Sigmoid colon (tissue), 7 donors: ENCODE data around the gene SMAD6. TPM values are rescaled to one million over a fixed set of nuclear protein-coding genes. Genes with fewer than 3 reads are reported as not detected.
A peak's percentile ranks its signal among the peaks of the same experiment; 100 is the strongest.

Source experiments
- DNase-seq: peaks from one replicate; pipeline ENCODE4 v3.0.0-alpha.2; 2019
- H3K27ac ChIP-seq, 4 donors: fragments of 200-600 bp; sonication (generic); one replicate each; pipeline ENCODE4 v1.5.1; 2016 to 2019; ENCODE audit warnings: mild to moderate bottlenecking in 1 of 4
- H3K27me3 ChIP-seq, 3 donors: fragments of 200-600 bp; sonication (generic); one replicate each; pipeline ENCODE4 v1.5.1; 2019; ENCODE audit warnings: mild to moderate bottlenecking in 1 of 3
- H3K36me3 ChIP-seq, 4 donors: fragments of 200-600 bp; sonication (generic); one replicate each; pipeline ENCODE4 v1.5.1; 2016 to 2019
- H3K4me1 ChIP-seq, 4 donors: fragments of 200-600 bp; sonication (generic); one replicate each; pipeline ENCODE4 v1.5.1; 2017 to 2019
- H3K4me3 ChIP-seq, 4 donors: fragments of 200-600 bp; sonication (generic); one replicate each; pipeline ENCODE4 v1.5.1; 2017 to 2019; ENCODE audit warnings: mild to moderate bottlenecking in 2 of 4, moderate library complexity in 1 of 4
- H3K9me3 ChIP-seq, 4 donors: fragments of 200-600 bp in 3 of 4; sonication (generic) in 3 of 4; one replicate each; pipeline versions ENCODE4 v1.5.1 to v1.6.1; 2013 to 2019
- CTCF ChIP-seq, 4 experiments: fragments of 450-650 bp in 3 of 4; fragments of 200-600 bp in 1 of 4; IDR thresholded peaks; one replicate each; pipeline ENCODE4 v1.5.1; 2016 to 2019; ENCODE audit warnings: antibody characterized with exemption in 4 of 4, mild to moderate bottlenecking in 3 of 4, moderate library complexity in 2 of 4
- EP300 ChIP-seq, 4 donors: sonication (generic); formaldehyde crosslinking; IDR thresholded peaks; one replicate each; pipeline ENCODE4 v1.6.1; 2017; ENCODE audit warnings: antibody characterized with exemption in 4 of 4
- POLR2A ChIP-seq, 2 donors: fragments of 450-650 bp; IDR thresholded peaks; one replicate each; pipeline ENCODE4 v1.6.1; 2016; ENCODE audit warnings: antibody characterized with exemption in 2 of 2, mild to moderate bottlenecking in 2 of 2, moderate library complexity in 2 of 2
- POLR2AphosphoS5 ChIP-seq, 4 donors: sonication (generic); formaldehyde crosslinking; IDR thresholded peaks; one replicate each; pipeline ENCODE4 v1.6.1; 2017; ENCODE audit warnings: antibody characterized with exemption in 4 of 4
- WGBS, 2 donors: extraction: QIAGEN DNeasy Blood & Tissue Kit; methylation state at CpG; one replicate each; pipeline ENCODE4 v1.1.7; 2013; 5-methylcytosine and 5-hydroxymethylcytosine counted together
- intact Hi-C: fragments of 100-400 bp; cut with DNase I; formaldehyde crosslinking; loops from one replicate; pipeline ENCODE4 v1.15.1; 2023
- polyA plus RNA-seq, 3 donors: library from polyadenylated mRNA; stranded (reverse); fragments of 200-250 nt; gene quantifications; one replicate each; pipeline ENCODE4 v1.2.3, GENCODE V29; 2013
- total RNA-seq, 4 donors: library from RNA; depleted of rRNA; stranded (reverse); fragments of >200 nt; gene quantifications; one replicate each; pipeline ENCODE4 v1.1.0, GENCODE V29; 2016
- donor health status: healthy with polysubstance abuse.
- donor health status: Bipolar disorder and iron deficiency.
- donor health status: healthy.

SMAD6 gene
- total and polyA plus RNA-seq, 7 donors: 1.8 to 9.2 (median 5.7) TPM

DNA sequence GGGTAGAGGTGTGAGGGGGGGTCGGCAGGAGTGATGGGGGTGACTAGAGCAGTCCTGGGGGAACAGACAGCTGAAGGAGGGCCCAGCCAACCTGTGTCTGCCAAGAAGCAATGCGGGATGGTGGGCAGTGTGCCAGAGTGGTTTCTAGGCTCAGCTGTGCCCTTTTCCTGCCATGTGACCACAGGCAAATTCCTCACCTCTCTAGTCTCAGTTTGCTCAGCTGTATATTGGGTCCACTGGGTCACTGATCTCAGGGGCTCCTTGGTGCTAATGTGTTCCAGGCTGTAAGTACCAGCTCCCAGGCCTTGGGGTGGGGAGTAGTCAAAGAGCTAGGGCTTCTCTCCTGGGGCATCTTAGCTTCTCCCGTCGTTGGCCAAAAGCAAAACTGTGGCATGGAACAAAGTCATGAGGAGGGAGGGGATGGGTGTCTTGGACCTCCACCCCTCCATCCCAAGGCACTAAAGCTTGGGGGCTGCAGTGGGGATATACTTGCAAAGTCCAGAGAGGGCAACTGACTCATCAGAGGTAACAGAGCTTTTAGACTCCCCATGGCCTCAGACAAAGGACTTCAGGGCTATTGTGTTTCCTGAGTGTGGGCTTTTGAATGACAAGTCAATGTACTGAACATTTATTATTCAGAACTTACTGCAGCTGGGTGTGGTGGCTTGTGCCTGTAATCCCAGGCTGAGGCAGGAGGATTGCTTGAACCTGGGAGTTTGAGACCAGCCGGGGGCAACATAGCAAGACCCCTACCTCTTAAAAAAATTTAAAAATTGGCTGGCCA is 20.9 kb downstream of the SMAD6 start:
- Histone ChIP-seq H3K9me3 (no peaks in the 10 kb centered on the region), H3K36me3 (no peaks in the 10 kb centered on the region), H3K27ac (no peak overlapping the region), H3K27me3 (no peaks in the 10 kb centered on the region), H3K4me1 (peaks cover 0 to 18% (median 13%) of the 10 kb centered on the region in 4 donors), H3K4me3 (no peak overlapping the region)
- intact Hi-C loops: no loop called here
- TF ChIP-seq CTCF (IDR thresholded peaks at IDR 0.05) (no peak), POLR2AphosphoS5 (IDR thresholded peaks at IDR 0.05) (no peak), EP300 (IDR thresholded peaks at IDR 0.05) (no peak), POLR2A (IDR thresholded peaks at IDR 0.05) (no peak)
- WGBS, 2 donors: 70 to 76% methylated on average over 5 of the region's 5 CpGs
- DNase-seq: no peak

- intact Hi-C loops: no loop called here
- TF ChIP-seq POLR2A (IDR thresholded peaks at IDR 0.05): no peak
- Histone ChIP-seq H3K27ac (peak overlapping the region in 3 of 4 donors; percentile 1 to 43 (median 11)), H3K9me3 (no peaks in the 10 kb centered on the region), H3K27me3 (no peaks in the 10 kb centered on the region), H3K4me1 (peaks cover 0 to 24% (median 20%) of the 10 kb centered on the region in 4 donors), H3K4me3 (no peak overlapping the region), H3K36me3 (no peaks in the 10 kb centered on the region)
- DNase-seq: no peak
- 85 to 88% methylated on average over 1 of the region's 1 CpG for WGBS, 2 donors
Observed at GRCh38 chr15:66723826-66724731, 22.0 kb downstream of the SMAD6 start.

- Histone ChIP-seq H3K4me3 (no peak overlapping the region), H3K36me3 (no peaks in the 10 kb centered on the region), H3K9me3 (no peaks in the 10 kb centered on the region), H3K27me3 (no peaks in the 10 kb centered on the region), H3K4me1 (peaks cover 0 to 32% (median 28%) of the 10 kb centered on the region in 4 donors), H3K27ac (peak overlapping the region in 3 of 4 donors; percentile 1 to 43 (median 11))
- intact Hi-C loops: no loop called here
- TF ChIP-seq POLR2AphosphoS5 (IDR thresholded peaks at IDR 0.05) (no peak), EP300 (IDR thresholded peaks at IDR 0.05) (no peak), CTCF (IDR thresholded peaks at IDR 0.05) (no peak), POLR2A (IDR thresholded peaks at IDR 0.05) (no peak)
- WGBS, 2 donors: 82 to 87% methylated on average over 14 of the region's 14 CpGs
- DNase-seq: no peak
Observed at GRCh38 chr15:66724732-66725463, 22.9 kb downstream of the SMAD6 start.

DNA sequence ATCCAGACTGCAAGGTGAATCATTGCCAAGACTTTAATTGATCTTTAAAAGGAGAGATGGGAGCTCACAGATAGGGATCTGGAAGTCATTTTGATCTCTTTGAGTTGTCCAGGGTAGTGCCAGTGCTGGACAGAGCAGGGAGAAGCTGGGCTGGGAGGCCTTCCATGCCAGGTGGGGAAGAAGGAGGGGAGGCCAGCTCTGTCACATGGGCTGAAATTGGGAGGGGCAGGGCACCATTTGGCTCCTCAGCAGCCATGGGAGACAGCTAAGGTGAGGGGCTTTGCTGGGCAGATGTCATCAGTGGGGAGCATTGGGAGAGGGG is 23.4 kb downstream of the SMAD6 start:
- Histone ChIP-seq H3K27me3 (no peaks in the 10 kb centered on the region), H3K9me3 (no peaks in the 10 kb centered on the region), H3K27ac (peak overlapping the region in 3 of 4 donors; percentile 1 to 43 (median 11)), H3K36me3 (no peaks in the 10 kb centered on the region), H3K4me1 (peaks cover 0 to 37% (median 32%) of the 10 kb centered on the region in 4 donors), H3K4me3 (no peak overlapping the region)
- DNase-seq: no peak
- no peak for TF ChIP-seq POLR2AphosphoS5 (IDR thresholded peaks at IDR 0.05)
- no peak for TF ChIP-seq POLR2A (IDR thresholded peaks at IDR 0.05)
- intact Hi-C loops: no loop called here

DNA sequence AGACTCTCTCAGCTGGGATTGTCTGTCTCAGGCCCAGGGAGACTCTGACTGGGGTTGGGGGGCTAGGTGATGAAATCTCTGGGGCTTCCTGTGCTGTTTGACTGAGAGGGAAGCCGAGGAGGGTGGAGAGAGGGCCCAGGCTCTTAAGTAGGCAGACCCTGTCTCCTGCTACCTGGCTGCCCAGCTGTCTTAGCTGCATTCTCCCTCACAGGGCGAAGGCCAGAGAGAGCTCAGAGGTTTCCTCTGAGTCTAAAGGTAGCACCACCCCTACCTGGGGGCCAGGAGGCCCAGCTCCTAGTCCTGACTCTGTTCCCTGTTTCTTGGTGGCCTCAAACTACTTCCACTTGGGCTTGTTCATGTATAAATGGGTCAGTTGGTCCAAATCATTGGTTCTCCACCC is 24.4 kb downstream of the SMAD6 start:
- H3K4me3 ChIP-seq: no peak overlapping the region
- no peak for DNase-seq
- TF ChIP-seq POLR2A (IDR thresholded peaks at IDR 0.05) (no peak), POLR2AphosphoS5 (IDR thresholded peaks at IDR 0.05) (no peak), EP300 (IDR thresholded peaks at IDR 0.05) (no peak), CTCF (IDR thresholded peaks at IDR 0.05) (no peak)
- WGBS, 2 donors: 84 to 88% methylated on average over 2 of the region's 2 CpGs
- peaks cover 0 to 41% (median 32%) of the 10 kb centered on the region in 4 donors for H3K4me1 ChIP-seq
- H3K36me3 ChIP-seq: no peaks in the 10 kb centered on the region
- H3K9me3 ChIP-seq: no peaks in the 10 kb centered on the region
- no peaks in the 10 kb centered on the region for H3K27me3 ChIP-seq
- H3K27ac ChIP-seq: no peak overlapping the region
- intact Hi-C loops: no loop called here
